HG03064 (cell line): ENCODE measurements around the gene FBXL13.
"Not testable (repeated sequence)": the region's sequence is repeated elsewhere in the genome, so short reads cannot be mapped to it uniquely, and the experiment has no call there.

Experiments
- ATAC-seq: cut with Tn5 transposase; IDR thresholded peaks from one replicate; pipeline ENCODE4 v1.9.1; 2021; ENCODE audit warnings: low read depth; ENCODE audit not compliant: unreplicated experiment

The FBXL13 gene

DNA sequence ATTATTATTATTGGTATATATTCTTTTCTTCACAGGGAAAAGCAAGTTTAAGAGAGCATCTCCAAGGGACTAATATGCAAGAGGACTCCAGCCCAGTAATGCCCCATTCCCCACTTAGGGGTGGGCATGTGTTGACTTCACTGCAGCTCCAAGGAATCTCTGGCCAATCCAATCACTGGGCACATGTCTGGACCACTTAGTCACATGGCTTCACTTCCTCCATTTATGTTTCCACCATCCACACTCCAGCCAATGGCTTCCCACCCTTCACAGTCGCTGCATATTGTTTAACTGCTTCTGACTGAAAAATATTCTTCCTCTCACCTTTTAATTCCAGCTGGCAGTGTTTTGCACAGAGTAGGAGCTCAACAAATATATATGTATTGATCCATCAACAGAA lies 43.6 kb downstream of the FBXL13 start:
- ATAC-seq = no peak

DNA sequence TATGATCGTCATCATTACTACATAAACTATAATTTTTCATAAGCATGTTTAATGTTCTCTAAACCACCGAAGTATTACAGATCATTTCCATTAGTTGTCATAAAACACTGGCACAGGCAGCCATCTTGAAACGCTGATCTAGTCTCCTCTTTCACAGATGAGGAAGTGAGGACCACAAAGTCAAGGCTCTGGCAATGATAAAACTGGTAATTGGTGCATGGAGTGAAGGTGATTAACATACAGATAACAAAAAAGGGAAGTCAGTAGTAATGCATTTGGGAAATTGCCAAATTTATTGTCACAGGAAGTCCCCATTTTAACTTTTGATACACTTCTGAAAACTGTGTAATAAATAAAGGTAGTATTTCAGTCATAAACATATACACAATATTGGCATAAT lies 49.3 kb downstream of the FBXL13 start:
- ATAC-seq = no peak

GRCh38 chr7:103023578-103023977 lies 51.0 kb downstream of the FBXL13 start:
- ATAC-seq = not testable (repeated sequence)

DNA sequence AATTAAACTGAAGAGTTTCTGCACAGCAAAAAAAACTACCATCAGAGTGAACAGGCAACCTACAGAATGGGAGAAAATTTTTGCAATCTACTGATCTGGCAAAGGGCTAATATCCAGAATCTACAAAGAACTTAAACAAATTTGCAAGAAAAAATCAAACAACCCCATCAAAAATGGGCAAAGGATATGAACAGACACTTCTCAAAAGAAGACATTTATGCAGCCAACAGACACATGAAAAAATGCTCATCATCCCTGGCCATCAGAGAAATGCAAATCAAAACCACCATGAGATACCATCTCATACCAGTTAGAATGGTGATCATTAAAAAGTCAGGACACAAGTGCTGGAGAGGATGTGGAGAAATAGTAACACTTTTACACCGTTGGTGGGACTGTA lies 53.1 kb downstream of the FBXL13 start:
- not testable (repeated sequence) for ATAC-seq

GRCh38 chr7:103020876-103021275 lies 53.7 kb downstream of the FBXL13 start:
- not testable (repeated sequence) for ATAC-seq

- ATAC-seq = not testable (repeated sequence)
Observed at GRCh38 chr7:103018295-103018694, 56.3 kb downstream of the FBXL13 start.

GRCh38 chr7:103011650-103012049 lies 62.9 kb downstream of the FBXL13 start:
- no peak for ATAC-seq

DNA sequence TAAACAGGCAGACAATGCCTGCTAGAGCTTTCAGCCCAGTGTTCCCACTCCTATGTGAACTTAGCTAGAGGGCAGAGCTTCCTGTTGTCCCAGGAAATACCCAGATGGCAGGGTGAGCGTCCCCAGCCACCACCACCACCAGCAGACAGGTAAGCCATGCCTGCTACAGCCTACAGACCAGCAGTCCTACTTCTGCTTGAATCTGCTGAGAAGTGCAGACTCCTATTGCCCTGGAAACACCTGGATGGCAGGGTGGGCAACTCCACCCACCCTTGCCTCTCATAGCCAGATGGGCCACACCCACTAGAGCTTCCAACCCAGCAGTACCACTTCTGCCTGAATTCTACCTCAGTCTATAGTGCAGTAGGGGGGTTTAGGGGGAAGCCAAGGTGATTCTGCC lies 64.4 kb downstream of the FBXL13 start:
- ATAC-seq = no peak

DNA sequence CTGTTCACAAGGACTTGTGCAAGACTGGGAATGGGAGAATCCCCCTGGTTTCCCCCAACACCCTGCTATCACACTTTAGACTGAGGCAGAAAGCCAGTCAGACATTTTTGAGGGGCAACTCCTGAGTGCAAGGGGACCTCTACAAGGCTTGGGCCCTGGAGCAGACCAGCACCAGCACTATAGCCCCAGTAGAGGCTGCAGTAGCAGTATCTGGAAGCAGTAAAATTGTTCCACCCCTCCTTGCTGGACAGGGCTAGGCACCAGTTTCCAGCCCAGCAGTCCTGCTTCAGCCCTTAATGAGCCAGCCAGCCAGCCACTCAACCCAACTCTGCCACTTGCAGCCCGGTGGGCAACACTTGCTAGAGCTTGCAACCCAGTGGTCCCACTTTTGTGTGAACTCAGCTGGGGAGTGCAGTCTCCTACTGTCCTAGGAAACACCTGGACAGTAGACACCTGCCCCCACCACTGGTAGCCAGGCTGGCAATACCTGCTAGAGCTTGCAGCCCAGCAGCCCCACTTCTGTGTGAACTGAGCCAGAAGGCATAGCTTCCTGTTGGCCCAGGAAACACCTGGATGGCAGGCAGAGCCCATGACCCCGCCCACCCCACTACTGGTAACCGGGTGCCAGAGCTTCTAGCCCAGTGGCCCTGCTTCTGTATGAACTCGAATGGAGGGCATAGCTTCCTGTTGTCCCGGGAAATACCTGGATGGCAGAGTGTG lies 65.0 kb downstream of the FBXL13 start:
- ATAC-seq = no peak

GRCh38 chr7:103003004-103003403 lies 71.6 kb downstream of the FBXL13 start:
- no peak for ATAC-seq

DNA sequence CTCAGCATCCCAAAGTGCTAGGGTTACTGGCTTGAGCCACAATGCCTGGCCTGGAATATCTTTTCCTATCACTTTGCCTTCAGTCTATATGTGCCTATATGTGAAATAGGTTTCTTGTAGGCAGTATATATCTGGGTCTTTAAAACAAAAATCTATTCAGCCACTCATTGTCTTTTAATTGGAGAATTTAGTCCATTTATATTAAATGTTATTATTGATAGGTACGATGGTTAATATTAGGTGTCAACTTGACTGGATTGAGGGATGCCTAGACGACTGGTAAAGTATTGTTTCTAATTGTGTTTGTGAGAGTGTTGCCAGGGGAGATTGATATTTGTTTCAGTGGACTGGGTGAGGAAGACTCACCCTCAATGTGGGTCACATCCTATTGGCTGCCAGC lies 73.4 kb downstream of the FBXL13 start:
- no peak for ATAC-seq

DNA sequence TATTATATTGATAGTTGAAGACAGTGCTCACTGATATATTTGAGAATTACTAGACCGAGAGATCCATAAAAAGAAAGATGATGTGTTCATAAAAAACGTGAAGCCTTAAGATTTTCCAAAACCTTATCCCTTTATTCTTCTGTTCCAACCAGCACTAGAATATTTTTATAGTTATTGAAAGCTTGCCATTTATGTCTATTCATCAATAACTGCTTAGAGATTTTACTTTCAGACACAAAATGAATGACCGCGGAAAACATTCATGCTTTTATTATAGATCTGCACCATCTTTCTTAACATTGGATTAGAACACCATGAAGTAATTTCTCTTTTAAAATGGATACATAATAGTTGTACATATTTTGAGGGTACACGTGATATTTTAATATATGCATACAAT lies 77.6 kb downstream of the FBXL13 start:
- ATAC-seq = no peak

DNA sequence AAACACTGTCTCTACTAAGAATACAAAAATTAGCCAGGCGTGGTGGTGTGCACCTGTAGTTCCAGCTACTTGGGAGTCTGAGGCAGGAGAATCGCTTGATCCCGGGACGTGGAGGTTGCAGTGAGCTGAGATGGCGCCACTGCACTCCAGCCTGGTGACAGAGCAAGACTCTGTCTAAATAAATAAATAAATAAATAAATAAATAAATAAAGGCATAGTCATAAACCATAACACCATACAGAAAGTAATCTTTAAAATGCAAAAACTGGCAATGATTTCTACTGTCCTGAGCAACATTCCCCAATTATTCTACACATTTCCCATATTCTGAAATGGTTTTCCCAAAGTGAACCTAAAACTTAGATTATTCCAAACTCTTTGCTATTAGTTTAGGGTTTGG lies 79.0 kb downstream of the FBXL13 start:
- not testable (repeated sequence) for ATAC-seq

- no peak for ATAC-seq
Observed at GRCh38 chr7:102994567-102994966, 80.0 kb downstream of the FBXL13 start.

- no peak for ATAC-seq
Observed at GRCh38 chr7:102993718-102994029, 80.9 kb downstream of the FBXL13 start.

DNA sequence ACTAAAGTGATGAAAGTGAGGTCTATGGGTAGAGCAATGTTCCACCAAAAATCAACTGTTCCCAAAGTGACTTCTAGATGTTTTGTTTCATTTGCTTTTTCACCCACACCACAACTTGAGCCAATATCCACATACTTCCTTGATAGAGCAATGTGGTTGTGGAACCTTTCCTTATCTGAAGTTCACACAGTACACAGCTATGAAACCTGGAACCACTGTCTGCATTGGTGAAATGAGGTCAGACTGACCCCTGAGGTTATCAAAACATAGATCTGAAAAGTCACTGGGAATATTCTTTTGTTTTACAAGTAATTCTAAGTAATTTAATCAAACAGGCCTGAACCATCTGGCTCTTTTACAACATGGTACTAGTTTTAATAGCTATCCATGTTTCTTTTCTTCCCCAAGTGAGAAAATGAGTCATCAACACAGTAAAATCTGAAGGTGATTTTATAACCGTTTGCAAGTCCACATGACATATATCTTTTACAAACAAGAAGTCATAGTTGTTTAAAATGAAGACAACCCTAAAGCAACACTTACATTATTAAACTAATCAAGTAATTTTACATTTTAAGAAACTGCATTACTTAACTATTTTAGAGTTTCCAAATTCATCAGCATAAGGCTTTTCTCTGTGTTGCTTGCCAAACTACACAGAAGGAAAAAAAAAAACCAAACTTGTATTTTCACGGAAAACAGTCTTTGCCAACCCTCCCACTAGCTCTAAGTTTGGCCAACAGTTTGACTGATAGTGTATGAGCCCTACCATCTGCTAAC lies 81.5 kb downstream of the FBXL13 start:
- ATAC-seq = no peak

DNA sequence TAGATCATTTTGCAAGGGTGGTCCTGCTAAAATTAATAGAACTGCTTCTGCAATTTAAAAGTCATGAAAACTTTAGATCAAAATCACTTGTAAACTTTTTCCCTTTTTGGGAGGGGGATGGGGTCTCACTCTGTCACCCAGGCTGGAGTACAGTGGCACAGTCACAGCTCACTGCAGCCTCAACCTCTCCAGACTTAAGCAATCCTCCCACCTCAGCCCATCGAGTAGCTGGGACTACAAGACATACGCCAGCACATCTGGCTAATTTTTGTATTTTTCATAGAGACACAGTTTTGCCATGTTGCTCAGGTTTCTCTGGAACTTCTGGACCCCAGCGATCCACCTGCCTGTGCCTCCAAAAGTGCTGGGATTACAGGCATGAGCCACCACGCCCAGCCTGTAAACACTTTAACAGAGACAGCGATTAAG lies 82.1 kb downstream of the FBXL13 start:
- no peak for ATAC-seq

- no peak for ATAC-seq
Observed at GRCh38 chr7:102991540-102992214, 82.9 kb downstream of the FBXL13 start.

DNA sequence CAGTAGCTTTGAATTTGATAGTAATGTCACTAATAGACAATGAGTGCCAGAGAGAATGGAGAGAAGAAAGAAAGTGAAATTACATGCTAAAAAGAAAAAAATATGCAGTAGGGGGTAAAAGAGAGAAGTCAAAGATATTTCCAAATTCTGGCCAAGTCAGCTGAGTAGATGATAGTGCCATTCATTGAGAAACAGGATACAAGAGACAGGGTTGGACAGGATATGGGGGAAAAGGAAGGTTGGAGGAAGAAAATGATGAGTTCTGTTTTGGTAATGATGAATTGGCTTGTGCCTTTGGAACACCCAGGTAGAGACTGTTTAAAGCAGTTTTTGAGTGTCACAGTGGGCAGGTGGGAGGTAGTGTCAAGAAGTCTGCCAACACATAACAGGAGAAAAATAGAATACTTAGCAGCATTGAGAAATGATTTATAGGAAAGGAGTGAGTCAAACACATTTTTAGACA lies 83.5 kb downstream of the FBXL13 start:
- ATAC-seq = no peak

DNA sequence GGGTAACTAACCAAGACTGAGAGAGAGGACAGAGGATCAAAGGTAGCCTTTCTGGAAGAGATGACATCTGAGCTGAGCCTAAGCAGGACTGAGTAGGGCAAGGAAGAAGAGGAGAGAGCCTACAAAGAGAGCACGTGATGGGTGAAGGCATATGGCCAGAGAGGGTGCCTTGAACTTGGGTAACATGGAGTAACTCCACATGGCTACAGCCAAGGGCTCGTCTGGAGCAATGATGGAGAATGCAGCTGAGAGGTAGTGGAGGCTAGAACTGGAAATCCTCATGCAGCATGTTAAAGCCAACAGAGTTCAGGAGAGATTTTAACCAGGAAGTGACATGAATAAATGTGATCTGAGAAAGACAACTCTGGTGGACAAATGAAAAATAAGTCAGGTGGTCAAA lies 84.0 kb downstream of the FBXL13 start:
- ATAC-seq = no peak
